ENCODE data around the gene KIAA0513. TPM values are rescaled to one million over a fixed set of nuclear protein-coding genes. Genes with fewer than 3 reads are reported as not detected.

KIAA0513 gene
- total and polyA plus RNA-seq, 2 donors (not counting 3 experiments of a cell fraction or from before 2014, with no cell fraction given) = 1.8 to 4.3 TPM

GRCh38 chr16:85078226-85078625, 50.6 kb downstream of the KIAA0513 start:
- Histone ChIP-seq H3K9me1 (replicated peaks; ENCODE audit: control insufficient read depth, extremely low read depth, insufficient read depth, low read length) (no peaks in the 10 kb centered on the region), H3K4me3 (replicated peaks in 1 of 3; ENCODE audit: insufficient read depth in 1 of 3, low read depth in 1 of 3, low read length in 3 of 3) (no peak overlapping the region), H3K9ac (replicated peaks; ENCODE audit: extremely low read depth, insufficient read depth, low read length) (no peak overlapping the region), H3K36me3 (ENCODE audit: control insufficient read depth in 2 of 2, extremely low read depth in 1 of 2, insufficient read depth in 2 of 2, low read length in 2 of 2) (no peaks in the 10 kb centered on the region), H3K4me1 (ENCODE audit: control insufficient read depth, extremely low read depth, insufficient read depth, low read length) (no peaks in the 10 kb centered on the region), H4K20me1 (replicated peaks; ENCODE audit: control insufficient read depth, extremely low read depth, insufficient read depth, low read length) (no peaks in the 10 kb centered on the region), H3K27me3 (ENCODE audit: control insufficient read depth in 2 of 2, insufficient read depth in 2 of 2, low read length in 2 of 2) (peaks cover 4 to 7% of the 10 kb centered on the region in 2 experiments), H3K79me2 (ENCODE audit: control insufficient read depth, insufficient read depth, low read length) (no peaks in the 10 kb centered on the region), H2AFZ (ENCODE audit: low read depth, low read length) (no peak overlapping the region), H3K9me3 (replicated peaks; ENCODE audit: control insufficient read depth, insufficient read depth, low read length) (no peaks in the 10 kb centered on the region), H3K27ac (ENCODE audit: insufficient read depth, low read depth, low read length) (no peak overlapping the region), H3K4me2 (ENCODE audit: insufficient read depth, low read length) (no peak overlapping the region)
- dilution Hi-C loops (cut with MboI; ENCODE audit: extremely low pct_ligation_motif_present, low sequenced_read_pairs) (no loop called here), intact Hi-C loops (cut with micrococcal nuclease) (no loop called here)
- BruUV-seq (replicated peaks) = no TSS peak
- FAIRE-seq = no peak
- ChIA-PET CTCF (interaction anchor here (1.8 kb wide), 1 partner anchor 8 kb away, joined by 6 read pairs; no protein-coding TSS in a partner anchor), POLR2A (no interaction called here)
- DNase-seq (ENCODE audit: low read depth, low spot score) = no peak
- TF ChIP-seq MYC (IDR thresholded peaks at IDR 0.05; ENCODE audit: low read depth, low read length) = no peak
- TF ChIP-seq CTCF (IDR thresholded peaks at IDR 0.05; ENCODE audit: extremely low read depth in 1 of 2, insufficient read depth in 1 of 2, low read depth in 1 of 2, low read length in 2 of 2) = no peak
- TF ChIP-seq FOS (IDR thresholded peaks at IDR 0.05; ENCODE audit: borderline replicate concordance, insufficient read depth, low read length) = no peak
- no peak for TF ChIP-seq GATA2 (IDR thresholded peaks at IDR 0.05; ENCODE audit: insufficient read depth, insufficient read length, low read depth, low read length)
- no peak for TF ChIP-seq EZH2 (IDR thresholded peaks at IDR 0.05; ENCODE audit: borderline replicate concordance, low read depth, low read length, severe bottlenecking)
- no peak for TF ChIP-seq POLR2A (IDR thresholded peaks at IDR 0.05; ENCODE audit: low read depth, low read length)
- no peak for TF ChIP-seq MAX (IDR thresholded peaks at IDR 0.05; ENCODE audit: insufficient read depth, insufficient read length)
- no peak for TF ChIP-seq POLR2AphosphoS5 (IDR thresholded peaks at IDR 0.05; ENCODE audit: insufficient read depth, low read depth, low read length)
- no peak for TF ChIP-seq JUN (IDR thresholded peaks at IDR 0.05; ENCODE audit: borderline replicate concordance, insufficient read depth, insufficient read length, low read depth)

All from endothelial cell of umbilical vein (primary cell).